Stimulated activated CD4-positive, alpha-beta T cell treated with anti-CD3 and anti-CD28 coated beads, Interleukin-1b, Interleukin-23, amount 100 ng/mL, for 24 hours (primary cell): ENCODE data around the gene GTF3C5.
"Not testable (repeated sequence)": the region's sequence is repeated elsewhere in the genome, so short reads cannot be mapped to it uniquely, and the experiment has no call there.

Source experiments
- DNase-seq, 4 experiments: peaks; one replicate each; pipeline ENCODE4 v3.0.0-alpha.2; 2020; ENCODE audit warnings: low read depth in 4 of 4, low spot score in 1 of 4

The GTF3C5 gene

GRCh38 chr9:133088146-133088750 is 57.5 kb downstream of the GTF3C5 start:
- DNase-seq: no peak

GRCh38 chr9:133088756-133089155 is 58.0 kb downstream of the GTF3C5 start:
- no peak for DNase-seq

- DNase-seq: no peak
Observed at GRCh38 chr9:133089271-133089671, 58.5 kb downstream of the GTF3C5 start.

GRCh38 chr9:133090187-133090586 is 59.4 kb downstream of the GTF3C5 start:
- DNase-seq: no peak

GRCh38 chr9:133090752-133091385 is 60.1 kb downstream of the GTF3C5 start:
- DNase-seq: no peak

GRCh38 chr9:133094351-133094750 is 63.6 kb downstream of the GTF3C5 start:
- not testable (repeated sequence) for DNase-seq

- no peak for DNase-seq
Observed at GRCh38 chr9:133094842-133095393, 64.1 kb downstream of the GTF3C5 start.

- no peak for DNase-seq
Observed at GRCh38 chr9:133098104-133098754, 67.4 kb downstream of the GTF3C5 start.

- no peak for DNase-seq
Observed at GRCh38 chr9:133098871-133099270, 68.1 kb downstream of the GTF3C5 start.

- no peak for DNase-seq
Observed at GRCh38 chr9:133099726-133100505, 69.1 kb downstream of the GTF3C5 start.

- DNase-seq: no peak
Observed at GRCh38 chr9:133100506-133101355, 69.9 kb downstream of the GTF3C5 start.

GRCh38 chr9:133101356-133102189 is 70.8 kb downstream of the GTF3C5 start:
- DNase-seq: no peak

GRCh38 chr9:133102190-133103021 is 71.6 kb downstream of the GTF3C5 start:
- no peak for DNase-seq

GRCh38 chr9:133103183-133103986 is 72.6 kb downstream of the GTF3C5 start:
- peak in 1 of 4 experiments; percentile 34 for DNase-seq

GRCh38 chr9:133103987-133104505 is 73.2 kb downstream of the GTF3C5 start:
- DNase-seq: no peak

- DNase-seq: no peak
Observed at GRCh38 chr9:133104718-133105460, 74.1 kb downstream of the GTF3C5 start.

GRCh38 chr9:133105461-133105770 is 74.6 kb downstream of the GTF3C5 start:
- no peak for DNase-seq
